Heart left ventricle (tissue), 13 donors: Measurements from ENCODE around the gene TRPV6.

Source experiments
- POLR2A ChIP-seq, 2 donors: fragments of 450-650 bp; IDR thresholded peaks; one replicate each; pipeline ENCODE4 v1.6.1; 2017; ENCODE audit warnings: antibody characterized with exemption in 2 of 2, mild to moderate bottlenecking in 2 of 2, moderate library complexity in 2 of 2
- TF ChIP-seq, protein P1 (sequence below), 12 donors: fragments of 200-600 bp; sonication (generic) in 4 of 12; IDR thresholded peaks; one replicate each; pipeline versions ENCODE4 v1.5.0 to v1.8.0; 2018 to 2022; ENCODE audit warnings: antibody characterized with exemption in 12 of 12, mild to moderate bottlenecking in 5 of 12
- donor health status: ischemic (EF 13 %, LVEDD 7.1; RV severe dilation, severe dysfunction).
- donor health status: DM: no; HTN: yes; CAD: no.
- donor health status: DM: no; HTN: no; CAD: no.
- donor health status: ischemic (EF 25% LVEDD 6.9; RV normal size, moderate dysfunction).
- donor health status: ischemic (EF 25% LVEDD 5.7; RV mildly dilated, moderate dysfunction).
- donor health status: ischemic (EF 35%, LVEDD 5.7; RV mildly dilated, moderate dysfunction).
- donor health status: nonischemic (EF 11% LVEDD 7.7; RV severe dilation, severe dysfunction).
- donor health status: DM: yes; HTN: yes; CAD: no.
- donor health status: PGD.
- donor health status: ischemic (EF 29% LVEDD 5.4; RV normal size, mild dysfunction).
- donor health status: nonischemic (EF 23%, LVEDD 6.1; RV moderate dilation, normal function).

DNA sequence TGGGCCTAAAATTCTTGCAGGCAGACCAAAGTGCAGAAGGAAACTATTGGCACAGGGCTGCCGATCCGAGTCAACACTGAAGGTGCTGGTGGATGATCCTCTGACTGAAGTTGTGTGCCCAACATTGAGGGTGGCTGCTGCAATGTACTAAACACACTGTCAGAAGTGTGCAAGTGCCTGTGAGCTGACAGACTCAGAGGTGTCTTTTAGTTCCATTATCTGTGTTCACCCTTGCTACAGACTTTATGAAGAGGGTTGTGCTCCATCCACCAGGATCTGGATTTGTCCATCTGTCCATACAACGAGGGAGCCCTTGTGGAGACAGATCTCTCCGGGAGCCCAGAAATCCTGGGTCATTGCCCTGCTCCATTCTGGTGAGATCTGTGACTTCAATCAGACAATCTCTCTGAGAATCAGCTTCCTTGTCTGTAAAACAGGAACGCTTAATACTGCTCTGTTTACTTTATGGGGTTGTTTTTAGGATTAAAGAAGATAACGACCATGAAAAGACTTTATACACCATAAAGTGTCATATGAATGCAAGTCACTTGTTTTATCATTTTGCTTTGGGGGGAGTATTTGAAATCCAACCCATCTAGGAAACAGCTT is 9.5 kb upstream of the TRPV6 start:
- TF ChIP-seq, protein P1, sequence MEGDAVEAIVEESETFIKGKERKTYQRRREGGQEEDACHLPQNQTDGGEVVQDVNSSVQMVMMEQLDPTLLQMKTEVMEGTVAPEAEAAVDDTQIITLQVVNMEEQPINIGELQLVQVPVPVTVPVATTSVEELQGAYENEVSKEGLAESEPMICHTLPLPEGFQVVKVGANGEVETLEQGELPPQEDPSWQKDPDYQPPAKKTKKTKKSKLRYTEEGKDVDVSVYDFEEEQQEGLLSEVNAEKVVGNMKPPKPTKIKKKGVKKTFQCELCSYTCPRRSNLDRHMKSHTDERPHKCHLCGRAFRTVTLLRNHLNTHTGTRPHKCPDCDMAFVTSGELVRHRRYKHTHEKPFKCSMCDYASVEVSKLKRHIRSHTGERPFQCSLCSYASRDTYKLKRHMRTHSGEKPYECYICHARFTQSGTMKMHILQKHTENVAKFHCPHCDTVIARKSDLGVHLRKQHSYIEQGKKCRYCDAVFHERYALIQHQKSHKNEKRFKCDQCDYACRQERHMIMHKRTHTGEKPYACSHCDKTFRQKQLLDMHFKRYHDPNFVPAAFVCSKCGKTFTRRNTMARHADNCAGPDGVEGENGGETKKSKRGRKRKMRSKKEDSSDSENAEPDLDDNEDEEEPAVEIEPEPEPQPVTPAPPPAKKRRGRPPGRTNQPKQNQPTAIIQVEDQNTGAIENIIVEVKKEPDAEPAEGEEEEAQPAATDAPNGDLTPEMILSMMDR (IDR thresholded peaks at IDR 0.05), result no peak
- TF ChIP-seq POLR2A (IDR thresholded peaks at IDR 0.05), result no peak
